ENCODE data around the gene TUSC2. TPM values are rescaled to one million over a fixed set of nuclear protein-coding genes. Genes with fewer than 3 reads are reported as not detected.
A peak's percentile ranks its signal among the peaks of the same experiment; 100 is the strongest.

TUSC2 gene
- total and polyA plus RNA-seq, 3 donors from 2014 or later, result 32.7 to 44.5 (median 43.4) TPM

DNA sequence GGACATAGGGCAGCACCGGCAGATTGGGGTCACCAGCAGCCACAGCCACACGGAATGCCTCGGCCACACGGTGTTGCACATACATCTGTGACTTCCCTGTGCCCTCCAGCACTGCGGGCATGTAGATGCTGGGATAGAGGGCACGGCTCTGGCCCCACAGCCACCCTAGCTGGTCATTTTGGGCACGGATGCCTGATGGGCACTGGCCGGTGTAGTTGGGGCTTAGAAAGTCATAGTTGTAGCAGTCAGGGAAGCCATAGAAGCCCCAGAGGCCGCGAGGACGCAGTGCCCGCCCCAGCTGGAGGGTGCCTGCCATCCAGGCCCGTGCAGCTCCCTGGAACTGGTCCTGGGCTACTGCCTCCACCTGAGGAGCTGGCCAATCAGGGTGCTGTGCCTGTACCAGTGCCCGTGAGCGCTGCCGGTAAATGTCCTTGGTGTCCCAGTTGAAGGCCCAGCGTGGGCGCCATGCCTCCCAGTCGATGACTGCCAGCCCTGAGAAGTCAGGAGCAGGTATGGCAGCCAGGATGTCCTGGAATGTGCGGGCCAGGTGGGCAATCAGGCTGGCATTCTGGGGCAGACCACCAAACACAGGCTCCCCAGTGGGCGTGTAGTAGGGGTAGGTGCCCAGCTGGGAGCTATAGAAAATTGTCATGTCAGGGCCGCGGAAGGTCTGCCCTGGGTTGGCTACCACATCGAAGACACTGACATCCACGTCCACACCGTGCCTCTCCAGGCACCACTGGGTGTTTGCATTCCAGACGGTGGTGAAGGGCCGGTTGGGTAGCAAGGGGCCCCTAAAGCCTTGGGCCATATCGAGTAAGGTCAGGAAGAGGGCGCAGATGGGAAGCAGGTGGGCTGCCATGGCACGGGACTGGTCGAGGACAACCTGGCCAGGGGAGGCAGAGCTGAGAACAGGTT lies 25.7 kb downstream of the TUSC2 start:
- Histone ChIP-seq H3K9me3 (no peaks in the 10 kb centered on the region), H3K36me3 (ENCODE audit: low read depth, missing control alignments) (no peaks in the 10 kb centered on the region), H3K27me3 (no peaks in the 10 kb centered on the region), H3K4me1 (peaks cover 25% of the 10 kb centered on the region), H3K27ac (peak overlapping the region; percentile 55 to 62), H3K4me3 (no peak overlapping the region)
- no peak for TF ChIP-seq POLR2A (IDR thresholded peaks at IDR 0.05)
- TF ChIP-seq, protein P1, sequence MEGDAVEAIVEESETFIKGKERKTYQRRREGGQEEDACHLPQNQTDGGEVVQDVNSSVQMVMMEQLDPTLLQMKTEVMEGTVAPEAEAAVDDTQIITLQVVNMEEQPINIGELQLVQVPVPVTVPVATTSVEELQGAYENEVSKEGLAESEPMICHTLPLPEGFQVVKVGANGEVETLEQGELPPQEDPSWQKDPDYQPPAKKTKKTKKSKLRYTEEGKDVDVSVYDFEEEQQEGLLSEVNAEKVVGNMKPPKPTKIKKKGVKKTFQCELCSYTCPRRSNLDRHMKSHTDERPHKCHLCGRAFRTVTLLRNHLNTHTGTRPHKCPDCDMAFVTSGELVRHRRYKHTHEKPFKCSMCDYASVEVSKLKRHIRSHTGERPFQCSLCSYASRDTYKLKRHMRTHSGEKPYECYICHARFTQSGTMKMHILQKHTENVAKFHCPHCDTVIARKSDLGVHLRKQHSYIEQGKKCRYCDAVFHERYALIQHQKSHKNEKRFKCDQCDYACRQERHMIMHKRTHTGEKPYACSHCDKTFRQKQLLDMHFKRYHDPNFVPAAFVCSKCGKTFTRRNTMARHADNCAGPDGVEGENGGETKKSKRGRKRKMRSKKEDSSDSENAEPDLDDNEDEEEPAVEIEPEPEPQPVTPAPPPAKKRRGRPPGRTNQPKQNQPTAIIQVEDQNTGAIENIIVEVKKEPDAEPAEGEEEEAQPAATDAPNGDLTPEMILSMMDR (IDR thresholded peaks at IDR 0.05), result no peak
- DNase-seq, result no peak
- intact Hi-C loops (cut with DNase I; ENCODE audit: low total_unique reads), result no loop called here
- WGBS, 2 donors, result 88% methylated on average over 20 to 32 of the region's 32 CpGs

DNA sequence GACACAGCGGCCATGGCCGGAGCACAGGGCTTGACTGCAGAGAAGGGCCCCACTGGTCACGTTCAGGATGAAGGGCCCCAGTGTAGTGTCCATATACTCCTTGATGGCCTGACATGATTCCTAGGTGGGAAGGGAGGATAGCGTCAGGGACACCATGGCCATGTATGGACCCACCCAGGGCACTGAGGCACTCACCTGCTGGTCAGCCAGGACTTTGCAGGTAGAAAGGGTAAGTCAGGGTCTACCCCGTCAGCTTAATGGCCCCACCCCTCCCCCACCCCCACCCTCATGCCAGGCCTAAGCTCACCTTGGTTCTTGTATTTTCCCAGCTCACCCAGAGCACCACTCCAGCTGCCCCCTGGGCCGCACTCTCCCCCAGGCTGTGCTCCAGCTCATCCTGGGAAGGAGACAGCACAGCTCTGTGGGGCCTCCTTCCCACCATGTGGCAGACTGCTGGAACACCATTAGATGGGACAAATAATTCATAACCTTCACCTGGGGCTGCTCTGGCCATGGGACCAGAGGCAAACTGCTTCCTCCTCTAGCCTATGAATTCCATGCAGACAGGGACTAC lies 27.3 kb downstream of the TUSC2 start:
- 85 to 96% methylated on average over 5 to 6 of the region's 6 CpGs for WGBS, 2 donors

DNA sequence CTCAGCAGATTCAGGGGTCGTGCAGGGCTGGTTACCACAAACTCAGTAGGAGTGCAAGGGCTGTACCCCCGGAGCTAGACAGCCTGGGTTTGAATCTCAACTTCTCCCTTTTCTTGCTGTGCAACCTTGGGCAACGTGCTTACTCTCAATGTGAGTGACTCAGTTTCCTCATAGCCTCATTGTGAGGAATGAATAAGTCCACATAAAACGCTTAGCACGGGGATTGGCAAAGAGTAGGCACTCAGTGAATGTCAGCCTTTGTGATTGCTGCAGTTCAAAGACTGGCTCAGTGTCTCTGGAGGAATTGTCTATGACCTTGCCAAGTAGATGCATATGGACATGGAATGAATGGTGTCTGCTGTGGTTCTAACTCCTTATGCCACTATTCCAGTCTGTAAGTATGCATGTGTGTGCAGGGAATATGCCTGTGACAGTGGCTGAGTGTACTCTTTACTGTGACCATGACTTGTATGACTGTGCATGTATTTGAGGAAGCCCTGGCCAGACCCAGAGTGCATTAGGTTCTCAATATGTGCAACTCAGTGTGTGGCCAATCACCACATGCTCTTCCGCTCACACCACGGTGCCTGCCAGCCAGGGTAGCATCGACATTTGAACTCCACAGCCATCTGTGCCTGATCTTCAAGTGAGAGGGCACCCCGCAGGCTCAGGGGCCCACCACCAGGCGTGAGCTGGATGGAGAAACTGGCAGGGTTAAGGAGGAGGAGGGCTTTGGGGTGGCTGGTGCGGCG lies 27.9 kb downstream of the TUSC2 start:
- intact Hi-C loops (cut with DNase I; ENCODE audit: low total_unique reads), result no loop called here
- Histone ChIP-seq H3K27ac (peak overlapping the region; percentile 12 to 85), H3K27me3 (no peaks in the 10 kb centered on the region), H3K4me3 (peak overlapping the region; percentile 63 to 81), H3K9me3 (no peaks in the 10 kb centered on the region), H3K4me1 (peaks cover 25% of the 10 kb centered on the region), H3K36me3 (ENCODE audit: low read depth, missing control alignments) (no peaks in the 10 kb centered on the region)
- DNase-seq, result no peak
- TF ChIP-seq POLR2A (IDR thresholded peaks at IDR 0.05), result no peak
- TF ChIP-seq, protein P1 (IDR thresholded peaks at IDR 0.05), result no peak
- 44 to 57% methylated on average over 12 of the region's 12 CpGs for WGBS, 2 donors

More for the DNA sequence above, 27.3 kb downstream of the TUSC2 start:
- DNase-seq, result no peak
- Histone ChIP-seq H3K27me3 (no peaks in the 10 kb centered on the region), H3K4me1 (peaks cover 25% of the 10 kb centered on the region), H3K36me3 (ENCODE audit: low read depth, missing control alignments) (no peaks in the 10 kb centered on the region), H3K4me3 (no peak overlapping the region), H3K9me3 (no peaks in the 10 kb centered on the region), H3K27ac (peak overlapping the region in 1 of 2 donors; percentile 85)
- intact Hi-C loops (cut with DNase I; ENCODE audit: low total_unique reads), result no loop called here
- TF ChIP-seq, protein P1 (IDR thresholded peaks at IDR 0.05), result no peak
- no peak for TF ChIP-seq POLR2A (IDR thresholded peaks at IDR 0.05)

DNA sequence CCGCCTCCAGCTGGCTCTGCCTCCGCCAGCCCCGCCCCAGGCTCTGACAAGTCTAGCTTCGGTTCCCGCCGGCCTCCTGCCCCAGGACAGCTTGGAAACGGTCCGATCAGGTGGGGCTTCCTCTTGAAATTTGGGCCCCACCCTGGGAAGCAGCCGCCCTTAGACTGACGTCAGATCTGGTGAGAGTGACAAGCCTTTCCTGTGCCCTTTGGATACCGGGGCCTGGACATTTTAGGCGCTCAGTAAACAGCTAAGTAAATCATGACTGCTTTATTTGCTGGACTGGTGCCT lies 28.4 kb downstream of the TUSC2 start:
- WGBS, 2 donors, result 0 to 2% methylated on average over 10 to 12 of the region's 12 CpGs
- Histone ChIP-seq H3K36me3 (ENCODE audit: low read depth, missing control alignments) (no peaks in the 10 kb centered on the region), H3K27ac (peak overlapping the region; percentile 12 to 85), H3K9me3 (no peaks in the 10 kb centered on the region), H3K27me3 (no peaks in the 10 kb centered on the region), H3K4me1 (peaks cover 25% of the 10 kb centered on the region), H3K4me3 (peak overlapping the region; percentile 63 to 81)
- no peak for DNase-seq
- TF ChIP-seq, protein P1 (IDR thresholded peaks at IDR 0.05), result no peak
- no peak for TF ChIP-seq POLR2A (IDR thresholded peaks at IDR 0.05)
- intact Hi-C loops (cut with DNase I; ENCODE audit: low total_unique reads), result no loop called here

All from testis (tissue), 3 donors.